ENCODE results near the gene SRD5A3. TPM values are rescaled to one million over a fixed set of nuclear protein-coding genes. Genes with fewer than 3 reads are reported as not detected.

The SRD5A3 gene
- total and polyA plus RNA-seq, 8 donors: 12.1 to 31.3 (median 15.7) TPM

DNA sequence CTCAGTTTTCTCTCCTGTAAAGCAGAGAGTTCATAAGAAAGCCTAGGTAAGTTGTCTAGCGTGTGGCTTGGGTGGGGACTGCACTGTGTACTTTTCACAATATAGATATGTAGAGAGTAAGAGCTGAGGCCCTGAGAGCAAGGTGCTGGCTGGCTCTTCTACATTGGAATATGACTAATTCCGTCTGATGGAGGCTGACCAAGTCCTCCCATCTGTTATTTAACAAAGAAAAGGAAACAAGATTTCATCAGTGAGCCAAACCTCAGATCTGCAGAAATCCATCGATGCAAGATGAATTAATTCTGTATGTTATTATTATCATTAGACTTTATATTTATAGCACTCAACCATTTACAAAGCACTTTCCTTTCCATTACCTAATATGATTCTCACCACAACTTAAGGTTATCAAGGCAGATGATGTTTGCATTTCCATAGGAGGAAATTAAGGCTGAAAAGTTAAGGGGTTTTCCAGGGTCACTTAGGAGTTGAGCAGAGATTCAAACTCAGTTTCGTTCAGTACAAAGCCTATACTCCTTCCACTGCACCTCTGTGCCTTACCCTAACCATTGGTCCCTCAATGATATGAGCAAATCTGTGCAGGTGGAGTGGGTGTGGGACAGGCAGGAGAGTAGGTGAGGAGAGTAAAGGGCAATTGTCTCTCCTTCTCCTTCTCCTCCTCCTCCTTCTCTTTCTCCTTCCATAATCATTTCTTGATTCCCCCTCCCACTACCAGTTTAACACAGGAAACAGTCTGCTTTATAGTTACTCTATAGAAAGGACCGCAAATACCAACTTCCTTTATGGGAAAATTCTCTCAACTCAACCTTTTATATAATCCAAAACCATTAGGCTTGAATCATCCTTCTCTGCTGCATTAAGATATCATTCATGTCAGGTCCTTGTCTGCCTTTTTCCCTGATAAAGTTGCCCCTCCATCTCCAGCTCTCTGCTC lies 27.6 kb upstream of the SRD5A3 start:
- Histone ChIP-seq H3K4me1 (no peaks in the 10 kb centered on the region), H3K9me3 (no peaks in the 10 kb centered on the region), H3K27me3 (no peaks in the 10 kb centered on the region), H3K36me3 (no peaks in the 10 kb centered on the region), H3K27ac (no peak overlapping the region), H3K4me3 (no peak overlapping the region)
- intact Hi-C loops (cut with DNase I): no loop called here
- DNase-seq (no peak), ATAC-seq (peak; percentile 25)
- TF ChIP-seq, protein P1, sequence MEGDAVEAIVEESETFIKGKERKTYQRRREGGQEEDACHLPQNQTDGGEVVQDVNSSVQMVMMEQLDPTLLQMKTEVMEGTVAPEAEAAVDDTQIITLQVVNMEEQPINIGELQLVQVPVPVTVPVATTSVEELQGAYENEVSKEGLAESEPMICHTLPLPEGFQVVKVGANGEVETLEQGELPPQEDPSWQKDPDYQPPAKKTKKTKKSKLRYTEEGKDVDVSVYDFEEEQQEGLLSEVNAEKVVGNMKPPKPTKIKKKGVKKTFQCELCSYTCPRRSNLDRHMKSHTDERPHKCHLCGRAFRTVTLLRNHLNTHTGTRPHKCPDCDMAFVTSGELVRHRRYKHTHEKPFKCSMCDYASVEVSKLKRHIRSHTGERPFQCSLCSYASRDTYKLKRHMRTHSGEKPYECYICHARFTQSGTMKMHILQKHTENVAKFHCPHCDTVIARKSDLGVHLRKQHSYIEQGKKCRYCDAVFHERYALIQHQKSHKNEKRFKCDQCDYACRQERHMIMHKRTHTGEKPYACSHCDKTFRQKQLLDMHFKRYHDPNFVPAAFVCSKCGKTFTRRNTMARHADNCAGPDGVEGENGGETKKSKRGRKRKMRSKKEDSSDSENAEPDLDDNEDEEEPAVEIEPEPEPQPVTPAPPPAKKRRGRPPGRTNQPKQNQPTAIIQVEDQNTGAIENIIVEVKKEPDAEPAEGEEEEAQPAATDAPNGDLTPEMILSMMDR (IDR thresholded peaks at IDR 0.05): no peak

DNA sequence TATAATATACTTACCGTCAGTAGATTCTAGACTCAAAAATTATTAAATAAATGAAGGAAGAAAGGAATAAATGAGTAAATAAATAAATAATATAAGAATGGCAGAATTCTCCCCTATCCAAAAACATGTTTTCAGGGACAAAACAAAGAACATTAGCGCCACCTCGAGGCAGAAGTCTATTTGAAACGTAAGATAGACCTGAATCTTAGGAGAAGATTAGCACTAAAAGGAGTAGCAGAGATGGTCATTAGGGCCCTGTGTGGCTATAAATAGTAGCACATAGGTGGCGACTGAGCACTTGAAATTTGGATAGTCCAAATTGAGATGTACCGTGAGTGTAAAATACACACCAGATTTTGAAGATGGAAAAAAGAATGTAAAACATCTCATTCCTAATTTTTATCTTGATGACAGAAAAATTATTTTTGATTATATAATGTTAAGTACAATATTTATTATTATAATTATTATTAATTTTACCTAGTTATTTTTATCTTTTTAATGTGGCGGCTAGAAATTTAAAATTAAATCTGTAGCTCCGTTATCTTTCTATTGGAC lies 24.3 kb upstream of the SRD5A3 start:
- TF ChIP-seq, protein P1 (IDR thresholded peaks at IDR 0.05): peak; percentile 49 to 52
- intact Hi-C loops (cut with DNase I): no loop called here
- Histone ChIP-seq H3K4me3 (no peak overlapping the region), H3K27me3 (no peaks in the 10 kb centered on the region), H3K36me3 (no peaks in the 10 kb centered on the region), H3K4me1 (peaks cover 0 to 11% of the 10 kb centered on the region in 2 donors), H3K27ac (no peak overlapping the region), H3K9me3 (no peaks in the 10 kb centered on the region)
- peak; percentile 76 for ATAC-seq
- peak in 3 of 4 donors; percentile 54 to 81 (median 60) for DNase-seq

DNA sequence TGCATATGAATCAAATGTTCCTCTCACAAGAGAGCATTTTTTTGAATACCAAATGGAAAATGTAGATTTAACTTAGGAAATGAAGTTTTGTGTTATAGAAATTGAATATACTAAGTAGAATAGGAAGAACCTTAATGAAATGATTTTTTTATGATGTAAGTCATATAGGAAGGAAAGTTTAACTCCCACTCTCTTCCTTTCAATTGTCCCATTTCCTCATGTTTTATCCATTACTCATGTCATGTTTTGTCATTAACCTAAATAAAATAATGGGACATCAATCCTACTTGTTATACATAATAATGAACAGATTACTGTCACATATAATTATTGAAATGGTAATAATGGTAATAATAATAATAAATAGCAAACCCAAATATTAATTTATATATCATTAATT lies 22.7 kb upstream of the SRD5A3 start:
- Histone ChIP-seq H3K27ac (no peak overlapping the region), H3K4me1 (peaks cover 0 to 11% of the 10 kb centered on the region in 2 donors), H3K4me3 (no peak overlapping the region), H3K36me3 (no peaks in the 10 kb centered on the region), H3K27me3 (no peaks in the 10 kb centered on the region), H3K9me3 (no peaks in the 10 kb centered on the region)
- no peak for DNase-seq
- ATAC-seq: no peak
- TF ChIP-seq, protein P1 (IDR thresholded peaks at IDR 0.05): no peak
- intact Hi-C loops (cut with DNase I): no loop called here

DNA sequence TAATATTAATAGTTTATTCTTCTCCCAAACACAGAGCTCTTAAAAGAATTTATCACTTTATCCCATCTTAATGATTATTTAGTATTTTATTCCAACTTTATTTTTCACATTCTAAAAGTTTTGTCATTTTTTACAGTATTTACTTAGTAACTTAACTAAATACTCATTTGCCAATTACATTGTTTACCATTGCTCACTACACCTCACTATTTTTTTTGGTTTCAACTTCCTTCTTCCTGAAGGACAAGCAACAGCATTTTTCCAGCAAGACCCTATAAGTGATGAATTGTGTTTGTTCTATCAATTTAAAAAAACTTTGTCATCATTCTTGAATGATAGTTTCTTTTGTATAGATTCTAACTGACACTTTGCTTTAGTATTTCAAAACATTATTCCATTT lies 19.4 kb upstream of the SRD5A3 start:
- H3K4me3 ChIP-seq: no peak overlapping the region
- intact Hi-C loops (cut with DNase I): no loop called here
- TF ChIP-seq, protein P1 (IDR thresholded peaks at IDR 0.05): no peak
- H3K9me3 ChIP-seq: no peaks in the 10 kb centered on the region
- peak; percentile 60 for ATAC-seq
- DNase-seq: no peak
- no peaks in the 10 kb centered on the region for H3K36me3 ChIP-seq
- no peaks in the 10 kb centered on the region for H3K27me3 ChIP-seq
- no peak overlapping the region for H3K27ac ChIP-seq
- H3K4me1 ChIP-seq: peaks cover 0 to 23% of the 10 kb centered on the region in 2 donors

DNA sequence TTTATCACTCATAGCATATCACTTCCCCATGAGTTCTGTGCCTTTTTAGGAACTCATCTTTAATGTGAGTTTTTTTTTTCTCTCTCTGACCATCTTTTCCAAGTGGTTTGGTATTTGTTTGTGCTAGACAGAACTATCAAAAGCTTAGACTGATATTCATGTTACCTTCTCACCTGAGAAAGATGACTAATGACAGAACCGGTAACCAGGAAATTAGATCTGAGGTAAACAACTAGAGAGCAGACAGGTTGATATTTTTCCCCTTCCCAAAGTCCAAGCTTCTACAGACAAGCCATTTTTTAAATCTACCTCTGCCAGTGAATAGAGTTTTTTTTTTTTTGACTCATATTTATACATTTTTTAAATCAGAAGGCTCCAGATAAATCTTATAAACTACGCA lies 17.0 kb upstream of the SRD5A3 start:
- H3K27me3 ChIP-seq: no peaks in the 10 kb centered on the region
- no peaks in the 10 kb centered on the region for H3K36me3 ChIP-seq
- no peak for ATAC-seq
- TF ChIP-seq, protein P1 (IDR thresholded peaks at IDR 0.05): no peak
- no peak overlapping the region for H3K27ac ChIP-seq
- no peaks in the 10 kb centered on the region for H3K9me3 ChIP-seq
- DNase-seq: no peak
- H3K4me1 ChIP-seq: peaks cover 0 to 23% of the 10 kb centered on the region in 2 donors
- intact Hi-C loops (cut with DNase I): no loop called here
- H3K4me3 ChIP-seq: no peak overlapping the region
